GM12801 (cell line): Measurements from ENCODE around the gene RPS28.

Experiments
- TF ChIP-seq, protein P1 (sequence below): IDR thresholded peaks from one replicate; pipeline ENCODE4 v1.5.1; 2011; ENCODE audit warnings: control low read depth; ENCODE audit not compliant: insufficient read length; ENCODE audit errors: extremely low read depth

The RPS28 gene

DNA sequence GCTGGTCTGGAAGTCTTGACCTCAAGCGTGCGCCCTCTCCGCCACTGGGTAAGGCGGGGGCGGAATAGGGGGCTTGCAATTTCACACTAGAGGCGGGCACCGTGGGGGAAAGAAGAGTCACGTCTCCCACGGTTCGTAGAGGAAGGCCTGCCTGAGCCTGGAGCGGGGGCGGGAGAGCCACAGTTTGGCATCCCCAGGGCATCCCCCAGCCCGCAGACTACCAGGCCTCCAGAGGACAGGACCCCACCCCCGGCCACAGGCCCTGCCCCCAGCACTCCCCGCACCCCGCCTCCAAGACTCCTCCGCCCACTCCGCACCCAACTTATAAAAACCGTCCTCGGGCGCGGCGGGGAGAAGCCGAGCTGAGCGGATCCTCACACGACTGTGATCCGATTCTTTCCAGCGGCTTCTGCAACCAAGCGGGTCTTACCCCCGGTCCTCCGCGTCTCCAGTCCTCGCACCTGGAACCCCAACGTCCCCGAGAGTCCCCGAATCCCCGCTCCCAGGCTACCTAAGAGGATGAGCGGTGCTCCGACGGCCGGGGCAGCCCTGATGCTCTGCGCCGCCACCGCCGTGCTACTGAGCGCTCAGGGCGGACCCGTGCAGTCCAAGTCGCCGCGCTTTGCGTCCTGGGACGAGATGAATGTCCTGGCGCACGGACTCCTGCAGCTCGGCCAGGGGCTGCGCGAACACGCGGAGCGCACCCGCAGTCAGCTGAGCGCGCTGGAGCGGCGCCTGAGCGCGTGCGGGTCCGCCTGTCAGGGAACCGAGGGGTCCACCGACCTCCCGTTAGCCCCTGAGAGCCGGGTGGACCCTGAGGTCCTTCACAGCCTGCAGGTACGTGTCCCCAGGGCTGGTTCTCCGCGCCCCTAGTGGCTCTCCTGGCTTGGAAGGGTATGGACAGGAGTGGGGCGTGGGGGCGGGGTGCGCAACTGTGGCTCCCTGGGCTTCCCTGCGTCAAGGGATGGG is 42.8 kb downstream of the RPS28 start, which contains the start of gene ANGPTL4:
TSS of gene ANGPTL4 (plus strand) at position 353 of the 969 bp plus-strand sequence. CDS start at position 520, 167 bp downstream.
- TF ChIP-seq, protein P1, sequence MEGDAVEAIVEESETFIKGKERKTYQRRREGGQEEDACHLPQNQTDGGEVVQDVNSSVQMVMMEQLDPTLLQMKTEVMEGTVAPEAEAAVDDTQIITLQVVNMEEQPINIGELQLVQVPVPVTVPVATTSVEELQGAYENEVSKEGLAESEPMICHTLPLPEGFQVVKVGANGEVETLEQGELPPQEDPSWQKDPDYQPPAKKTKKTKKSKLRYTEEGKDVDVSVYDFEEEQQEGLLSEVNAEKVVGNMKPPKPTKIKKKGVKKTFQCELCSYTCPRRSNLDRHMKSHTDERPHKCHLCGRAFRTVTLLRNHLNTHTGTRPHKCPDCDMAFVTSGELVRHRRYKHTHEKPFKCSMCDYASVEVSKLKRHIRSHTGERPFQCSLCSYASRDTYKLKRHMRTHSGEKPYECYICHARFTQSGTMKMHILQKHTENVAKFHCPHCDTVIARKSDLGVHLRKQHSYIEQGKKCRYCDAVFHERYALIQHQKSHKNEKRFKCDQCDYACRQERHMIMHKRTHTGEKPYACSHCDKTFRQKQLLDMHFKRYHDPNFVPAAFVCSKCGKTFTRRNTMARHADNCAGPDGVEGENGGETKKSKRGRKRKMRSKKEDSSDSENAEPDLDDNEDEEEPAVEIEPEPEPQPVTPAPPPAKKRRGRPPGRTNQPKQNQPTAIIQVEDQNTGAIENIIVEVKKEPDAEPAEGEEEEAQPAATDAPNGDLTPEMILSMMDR = no peak

DNA sequence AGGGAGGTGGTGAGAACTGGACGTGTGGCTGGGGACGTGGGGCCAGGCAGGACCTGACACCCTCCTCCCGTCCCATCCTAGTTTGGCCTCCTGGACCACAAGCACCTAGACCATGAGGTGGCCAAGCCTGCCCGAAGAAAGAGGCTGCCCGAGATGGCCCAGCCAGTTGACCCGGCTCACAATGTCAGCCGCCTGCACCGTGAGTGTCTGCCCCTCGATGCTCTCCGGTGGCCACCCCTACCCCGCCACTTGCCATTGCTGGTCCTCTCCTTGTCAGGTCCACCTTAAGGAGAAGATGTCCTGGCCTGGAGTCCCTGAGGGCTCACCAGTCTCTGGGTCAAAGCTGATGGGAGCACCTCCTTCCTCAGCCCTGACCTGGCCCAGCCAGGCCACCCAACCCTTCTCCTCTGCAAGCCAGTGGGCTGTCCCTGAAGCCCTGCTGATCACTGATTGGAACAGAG is 44.9 kb downstream of the RPS28 start:
- TF ChIP-seq, protein P1 = no peak

DNA sequence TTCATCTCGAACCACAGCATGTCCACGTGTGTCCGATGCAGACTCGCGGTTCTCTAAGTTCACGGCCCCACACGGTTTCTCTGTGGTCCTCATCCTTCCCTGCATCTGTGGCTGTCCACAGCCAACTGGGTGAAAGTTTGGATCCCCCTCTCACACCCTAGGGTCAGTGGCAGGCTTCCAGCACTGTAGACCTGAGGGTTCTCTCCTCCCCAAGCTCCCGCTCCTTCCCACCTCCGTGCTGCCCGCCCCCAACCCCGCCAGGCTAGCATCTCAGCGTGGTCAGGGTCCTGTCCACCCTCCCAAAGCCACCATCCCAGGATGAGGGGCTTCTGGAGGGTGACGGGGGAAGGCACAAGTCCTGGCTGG is 45.6 kb downstream of the RPS28 start:
- TF ChIP-seq, protein P1 = no peak

DNA sequence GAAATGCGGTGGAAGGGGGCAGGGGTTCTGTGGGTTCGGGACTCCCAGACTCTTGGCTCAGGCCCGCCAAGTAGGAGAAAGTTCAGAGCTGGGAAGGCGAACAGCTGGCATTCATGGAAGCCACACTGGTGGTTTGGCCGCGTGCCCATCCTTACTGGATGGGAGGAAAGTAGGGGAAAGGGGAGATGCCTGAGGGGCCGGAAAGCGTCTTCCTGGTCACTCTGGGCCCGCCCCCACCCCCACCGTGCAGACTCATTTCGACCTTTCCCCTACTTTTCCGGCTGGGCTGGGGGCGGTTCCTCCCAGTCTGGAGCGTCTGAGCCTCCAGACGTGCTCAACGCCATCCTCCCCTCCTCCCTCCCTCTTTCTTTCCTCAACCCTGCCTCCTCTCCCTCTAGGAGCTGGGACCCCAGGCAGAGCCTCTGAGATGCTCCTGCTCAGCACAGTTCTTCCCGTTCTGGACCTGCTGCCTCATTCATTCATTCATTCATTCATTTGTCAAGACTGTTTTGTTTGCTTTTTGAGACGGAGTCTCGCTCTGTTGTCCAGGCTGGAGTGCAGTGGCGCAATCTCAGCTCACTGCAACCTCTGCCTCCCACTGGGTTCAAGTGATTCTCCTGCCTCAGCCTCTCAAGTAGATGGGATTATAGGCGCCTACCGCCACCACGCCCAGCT is 46.2 kb downstream of the RPS28 start:
- TF ChIP-seq, protein P1 = no peak

DNA sequence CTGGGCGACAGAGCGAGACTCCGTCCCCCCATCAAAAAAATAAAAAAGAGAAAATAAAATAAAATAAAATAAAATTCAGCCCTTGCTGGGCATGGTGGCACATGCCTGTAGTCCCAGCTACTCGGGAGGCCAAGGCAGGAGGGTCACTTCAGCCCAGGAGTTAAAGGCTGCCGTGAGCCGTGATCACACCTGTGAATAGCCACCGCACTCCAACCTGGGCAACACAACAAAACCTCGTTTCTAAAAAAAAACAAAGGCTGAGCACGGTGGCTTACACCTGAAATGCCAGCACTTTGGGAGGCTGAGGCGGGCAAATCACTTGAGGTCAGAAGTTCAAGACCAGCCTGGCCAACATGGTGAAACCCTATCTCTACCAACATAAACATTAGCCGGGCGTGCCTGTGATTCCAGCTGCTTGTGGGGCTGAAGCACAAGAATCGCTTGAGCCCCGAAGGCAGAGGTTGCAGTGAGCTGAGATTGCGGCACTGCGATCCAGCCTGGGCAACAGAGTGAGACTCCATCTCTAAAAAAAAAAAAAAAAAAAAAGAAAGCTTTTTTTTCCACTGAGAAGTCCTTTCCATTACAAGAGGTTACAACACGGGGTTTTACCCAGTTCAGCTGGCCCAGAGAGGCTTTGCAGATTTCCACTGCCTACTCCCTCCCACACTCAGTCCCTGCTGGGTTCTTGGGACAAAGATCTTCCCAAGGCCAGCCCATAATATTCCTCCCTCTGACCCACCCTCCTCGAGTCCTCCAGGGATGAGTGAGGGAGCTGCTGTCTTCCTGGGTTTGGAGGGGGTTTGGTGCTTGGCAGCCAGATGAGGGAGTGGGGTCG is 49.1 kb downstream of the RPS28 start:
- TF ChIP-seq, protein P1 = no peak

DNA sequence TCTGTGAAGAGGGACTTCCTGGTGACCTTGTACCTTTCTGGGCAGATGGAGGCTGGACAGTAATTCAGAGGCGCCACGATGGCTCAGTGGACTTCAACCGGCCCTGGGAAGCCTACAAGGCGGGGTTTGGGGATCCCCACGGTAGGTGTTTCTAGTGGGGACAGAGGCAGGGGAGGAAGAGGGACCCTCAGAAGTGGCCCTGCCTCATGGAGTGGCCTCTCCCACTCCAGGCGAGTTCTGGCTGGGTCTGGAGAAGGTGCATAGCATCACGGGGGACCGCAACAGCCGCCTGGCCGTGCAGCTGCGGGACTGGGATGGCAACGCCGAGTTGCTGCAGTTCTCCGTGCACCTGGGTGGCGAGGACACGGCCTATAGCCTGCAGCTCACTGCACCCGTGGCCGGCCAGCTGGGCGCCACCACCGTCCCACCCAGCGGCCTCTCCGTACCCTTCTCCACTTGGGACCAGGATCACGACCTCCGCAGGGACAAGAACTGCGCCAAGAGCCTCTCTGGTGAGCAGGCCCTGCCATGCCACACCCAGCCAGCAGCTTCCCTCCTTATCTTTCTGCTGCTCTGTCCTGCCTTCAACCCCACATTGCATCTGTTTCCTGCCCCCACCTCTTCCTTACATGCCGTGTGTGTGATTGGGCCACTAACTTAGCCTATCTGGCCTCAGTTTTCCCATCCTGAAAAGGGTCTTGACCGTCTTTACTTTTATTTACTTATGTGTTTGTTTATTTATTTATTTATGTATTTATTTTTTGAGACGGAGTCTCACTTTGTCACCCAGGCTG is 49.9 kb downstream of the RPS28 start:
- TF ChIP-seq, protein P1 = no peak
